Common myeloid progenitor, CD34-positive (primary cell): ENCODE data around the gene PIK3R1.

Experiments
- CTCF ChIA-PET: fragments of 350-600 bp; sonication (Branson Sonifier 250); formaldehyde crosslinking; loops from one replicate; lab custom pipeline; 2021; ENCODE audit warnings: antibody characterized with exemption; lab: Charles Lee
- POLR2A ChIA-PET: fragments of 350-600 bp; sonication (Branson Sonifier 250); formaldehyde crosslinking; loops from one replicate; lab custom pipeline; 2021; ENCODE audit warnings: antibody characterized with exemption; lab: Charles Lee
- DNase-seq, 3 donors: peaks; one replicate each; pipeline versions ENCODE4 v3.0.0 to v3.0.0-alpha.2; 2013
- H3K27ac ChIP-seq, 2 experiments: 1 replicate in 1 of 2; 2 replicates in 1 of 2; pipeline ENCODE4 v1.7.0; 2013; ENCODE audit warnings: inconsistent platforms in 2 of 2, low read length in 2 of 2, mild to moderate bottlenecking in 2 of 2, low read depth in 1 of 2, moderate library complexity in 1 of 2; ENCODE audit not compliant: severe bottlenecking in 2 of 2, insufficient read depth in 1 of 2, poor library complexity in 1 of 2
- H3K27me3 ChIP-seq, 5 experiments: replicated peaks in 2 of 5; 1 replicate in 3 of 5; 2 replicates in 2 of 5; pipeline versions ENCODE4 v1.6.1 to v1.7.0; 2013; ENCODE audit warnings: low read length in 4 of 5, mild to moderate bottlenecking in 2 of 5, moderate library complexity in 2 of 5, inconsistent platforms in 1 of 5; ENCODE audit not compliant: insufficient read depth in 5 of 5, control insufficient read depth in 4 of 5
- H3K36me3 ChIP-seq, 4 experiments: 1 replicate in 2 of 4; 2 replicates in 2 of 4; pipeline versions ENCODE4 v1.6.1 to v1.7.0; 2013; ENCODE audit warnings: low read length in 3 of 4, control low read depth in 1 of 4, mild to moderate bottlenecking in 1 of 4; ENCODE audit not compliant: control insufficient read depth in 4 of 4, insufficient read depth in 4 of 4
- H3K4me1 ChIP-seq, 4 experiments: 1 replicate in 3 of 4; 2 replicates in 1 of 4; pipeline versions ENCODE4 v1.6.1 to v1.7.1; 2013; ENCODE audit warnings: low read length in 3 of 4, mild to moderate bottlenecking in 3 of 4, control low read depth in 1 of 4, inconsistent platforms in 1 of 4, moderate library complexity in 1 of 4; ENCODE audit not compliant: control insufficient read depth in 4 of 4, insufficient read depth in 4 of 4; ENCODE audit errors: control extremely low read depth in 1 of 4
- H3K4me3 ChIP-seq, 7 experiments: 1 replicate in 4 of 7; 2 replicates in 3 of 7; pipeline versions ENCODE4 v1.5.1 to v1.7.0; 2013; ENCODE audit warnings: mild to moderate bottlenecking in 7 of 7, low read length in 6 of 7, moderate library complexity in 6 of 7, inconsistent platforms in 2 of 7, low read depth in 2 of 7, control low read depth in 1 of 7; ENCODE audit not compliant: insufficient read depth in 4 of 7, control insufficient read depth in 1 of 7; ENCODE audit errors: extremely low read depth in 1 of 7
- H3K9me3 ChIP-seq, 5 experiments: 1 replicate in 4 of 5; 2 replicates in 1 of 5; pipeline versions ENCODE4 v1.6.1 to v1.7.1; 2013; ENCODE audit warnings: low read length in 4 of 5, mild to moderate bottlenecking in 2 of 5, inconsistent platforms in 1 of 5, low read depth in 1 of 5, moderate library complexity in 1 of 5; ENCODE audit not compliant: control insufficient read depth in 4 of 5, insufficient read depth in 2 of 5; ENCODE audit errors: control extremely low read depth in 1 of 5
- WGBS: methylation state at CpG from one replicate; pipeline ENCODE4 v1.1.5; 2013; ENCODE audit not compliant: insufficient coverage; 5-methylcytosine and 5-hydroxymethylcytosine counted together

PIK3R1 gene

DNA sequence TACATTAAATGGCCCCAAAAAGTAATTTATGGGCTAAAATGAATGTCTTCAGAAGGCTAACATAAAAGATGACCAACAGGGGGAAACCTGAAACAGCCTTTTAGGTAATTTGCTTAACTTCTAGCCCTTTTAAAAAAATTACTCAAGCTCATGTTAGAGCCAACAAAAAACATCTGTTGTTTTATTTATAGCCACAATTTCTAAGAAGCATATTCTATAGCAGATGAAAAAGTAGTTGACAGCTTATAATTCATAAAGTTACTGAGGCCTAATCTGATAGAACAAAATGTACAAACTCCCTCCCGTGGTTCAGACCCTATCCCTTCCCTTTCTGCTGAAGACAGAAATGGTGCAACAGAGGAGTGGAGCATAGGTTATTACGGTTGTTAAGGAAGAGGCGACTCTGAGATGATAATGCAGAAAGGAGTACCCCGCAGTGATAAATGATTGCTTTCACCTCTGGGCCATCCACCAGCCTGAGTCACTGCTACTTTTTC is 46.1 kb downstream of the PIK3R1 start:
- Histone ChIP-seq H3K27ac (peak overlapping the region in 1 of 2 experiments; percentile 50), H3K27me3 (no peaks in the 10 kb centered on the region), H3K4me1 (peaks cover 23 to 87% (median 66%) of the 10 kb centered on the region in 4 experiments), H3K9me3 (no peaks in the 10 kb centered on the region), H3K36me3 (peaks cover 6 to 32% (median 11%) of the 10 kb centered on the region in 4 experiments), H3K4me3 (peak overlapping the region in 1 of 7 experiments; percentile 50)
- ChIA-PET POLR2A (no interaction called here), CTCF (interaction anchor here (0.7 to 1.9 kb wide), 7 partner anchors 9 to 1097 kb away, joined by 3 to 8 read pairs (median 4); no protein-coding TSS in a partner anchor)
- WGBS = no CpG with 5 or more reads among the region's 4 CpGs
- DNase-seq = peak; percentile 50 to 89 (median 82)

DNA sequence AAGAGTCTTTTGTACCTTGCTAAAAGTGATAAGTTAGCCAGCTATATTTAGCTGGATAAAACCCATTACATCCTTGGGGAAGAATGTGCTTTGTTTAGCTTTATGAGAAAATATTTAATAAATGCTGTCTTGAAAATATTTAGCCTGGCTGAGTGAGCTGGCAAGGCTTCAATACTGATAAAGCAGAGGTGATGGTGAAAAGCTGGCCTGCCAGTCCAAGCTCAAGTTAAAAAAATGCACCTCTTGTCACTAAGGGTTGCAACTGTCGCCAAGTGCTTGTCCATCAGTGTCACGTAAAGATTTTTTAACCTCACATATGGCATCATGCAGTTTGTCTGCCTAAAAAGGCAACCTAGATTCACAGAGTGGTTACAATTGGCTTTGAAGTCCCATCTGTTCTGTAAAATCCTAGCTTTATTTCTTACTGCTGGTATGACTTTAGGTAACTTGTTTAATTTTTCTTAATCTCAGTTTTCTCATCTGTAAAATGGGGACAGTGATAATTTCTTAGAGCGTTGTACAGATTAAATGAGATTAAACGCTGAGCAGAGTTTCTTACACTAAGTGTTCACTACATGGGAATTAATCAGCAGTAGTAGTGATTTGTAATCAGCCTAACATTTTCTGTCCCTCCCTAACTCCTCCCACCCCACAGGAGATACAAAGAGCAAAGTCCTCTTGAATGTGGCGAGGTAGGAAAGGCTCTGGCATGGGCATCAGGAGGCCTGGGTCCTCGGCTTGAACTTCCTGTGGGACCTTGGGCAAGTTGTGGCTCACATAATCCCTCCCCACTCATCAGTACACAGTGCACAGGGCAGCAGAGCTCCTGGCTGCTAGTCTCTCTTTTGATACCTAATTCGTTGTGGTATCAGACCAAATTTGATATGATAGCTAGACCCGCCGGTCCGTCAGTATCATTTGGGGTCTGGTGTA is 48.7 kb downstream of the PIK3R1 start:
- no peak overlapping the region for H3K4me3 ChIP-seq
- H3K27me3 ChIP-seq = no peaks in the 10 kb centered on the region
- ChIA-PET POLR2A (no interaction called here), CTCF (interaction anchor here (1.0 to 1.7 kb wide), 5 partner anchors 8 to 1017 kb away, joined by 3 to 6 read pairs (median 3); no protein-coding TSS in a partner anchor)
- no peak for DNase-seq
- peak overlapping the region; percentile 1 to 28 for H3K27ac ChIP-seq
- peaks cover 4 to 15% (median 9%) of the 10 kb centered on the region in 4 experiments for H3K36me3 ChIP-seq
- peaks cover 27 to 87% (median 64%) of the 10 kb centered on the region in 4 experiments for H3K4me1 ChIP-seq
- WGBS = 89% methylated on average over 8 of the region's 10 CpGs
- no peaks in the 10 kb centered on the region for H3K9me3 ChIP-seq

DNA sequence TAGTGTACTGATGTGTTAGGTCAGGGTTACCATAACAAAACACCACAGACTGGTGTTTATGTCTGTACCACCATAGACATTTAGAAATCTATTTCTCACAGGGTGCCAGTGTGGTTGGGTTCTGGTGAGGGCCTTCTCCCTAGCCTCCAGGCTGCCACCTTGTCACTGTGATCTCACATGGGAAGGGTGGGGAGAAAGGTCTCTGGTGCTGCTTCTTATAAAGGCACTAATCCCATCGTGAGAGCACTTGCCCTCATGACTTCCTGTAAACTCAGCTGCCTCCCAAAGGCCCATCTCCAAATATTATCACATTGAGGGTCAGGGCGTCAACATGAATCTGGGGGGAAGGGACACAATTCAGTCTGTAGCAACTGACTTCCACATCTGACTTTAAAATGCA is 49.8 kb downstream of the PIK3R1 start:
- peak overlapping the region; percentile 1 to 66 for H3K27ac ChIP-seq
- ChIA-PET CTCF (interaction anchor here (1.5 kb wide), 1 partner anchor 10 kb away, joined by 3 read pairs; no protein-coding TSS in a partner anchor), POLR2A (no interaction called here)
- H3K36me3 ChIP-seq = peaks cover 4 to 10% (median 8%) of the 10 kb centered on the region in 4 experiments
- no peaks in the 10 kb centered on the region for H3K9me3 ChIP-seq
- H3K4me3 ChIP-seq = peak overlapping the region in 1 of 7 experiments; percentile 1
- no peaks in the 10 kb centered on the region for H3K27me3 ChIP-seq
- peak in 1 of 3 donors; percentile 51 for DNase-seq
- WGBS = no CpG with 5 or more reads among the region's 2 CpGs
- H3K4me1 ChIP-seq = peaks cover 31 to 87% (median 64%) of the 10 kb centered on the region in 4 experiments

DNA sequence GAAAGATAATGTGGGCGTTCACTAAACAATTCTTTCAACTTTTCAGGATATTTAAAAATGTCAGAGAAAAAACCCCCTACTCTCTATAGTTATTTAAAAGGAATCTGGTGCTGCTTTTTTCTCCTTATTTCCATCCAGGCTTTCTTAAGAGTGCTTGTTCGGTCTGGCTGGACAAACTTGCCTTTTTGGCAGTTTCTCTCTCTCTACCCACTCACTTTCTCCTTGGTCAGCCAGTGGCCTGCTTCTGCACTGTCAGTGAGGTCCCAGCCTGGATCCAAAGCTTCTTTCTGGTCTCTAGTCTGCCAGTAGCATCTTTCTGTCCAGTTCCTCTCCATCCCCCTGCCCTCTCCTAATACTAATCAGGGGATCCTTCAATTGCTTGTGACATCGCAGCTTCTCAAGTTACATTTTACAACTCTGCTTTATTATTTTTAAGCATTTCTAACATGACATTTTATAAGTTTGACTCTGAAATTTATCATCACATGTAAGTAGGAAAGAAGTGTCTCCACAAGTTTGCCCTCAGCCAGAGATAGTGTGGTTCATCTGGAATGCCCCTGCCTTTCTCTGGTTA is 50.4 kb downstream of the PIK3R1 start:
- H3K9me3 ChIP-seq = no peaks in the 10 kb centered on the region
- peaks cover 34 to 87% (median 64%) of the 10 kb centered on the region in 4 experiments for H3K4me1 ChIP-seq
- H3K27ac ChIP-seq = peak overlapping the region; percentile 1 to 66
- H3K27me3 ChIP-seq = no peaks in the 10 kb centered on the region
- CTCF ChIA-PET = interaction anchor here (8.1 kb wide), 1 partner anchor 14 kb away, joined by 78 read pairs; no protein-coding TSS in a partner anchor
- H3K36me3 ChIP-seq = peaks cover 4 to 10% (median 8%) of the 10 kb centered on the region in 4 experiments
- peak overlapping the region in 1 of 7 experiments; percentile 42 for H3K4me3 ChIP-seq
- DNase-seq = no peak
- POLR2A ChIA-PET = no interaction called here
- WGBS = 100% methylated on average over 1 of the region's 3 CpGs

DNA sequence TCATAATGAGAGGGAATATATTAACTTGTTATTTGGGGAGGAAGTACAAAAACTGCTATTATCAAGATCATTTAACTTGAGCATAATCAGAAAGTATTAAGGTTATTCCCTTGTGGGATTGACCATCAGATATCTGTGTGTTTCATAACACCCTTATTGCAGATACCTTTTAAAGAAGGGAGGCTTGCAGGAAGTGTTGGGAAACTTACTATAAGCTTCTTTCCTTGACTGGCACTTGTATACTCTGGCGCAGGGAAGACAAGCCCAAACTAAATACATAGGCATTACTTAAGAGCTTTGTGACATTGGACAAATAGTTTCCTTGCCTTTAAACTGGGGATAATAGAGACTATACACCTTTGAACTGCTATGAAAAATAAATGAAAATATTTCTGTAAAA is 50.9 kb downstream of the PIK3R1 start:
- H3K27ac ChIP-seq = peak overlapping the region in 1 of 2 experiments; percentile 66
- no peaks in the 10 kb centered on the region for H3K27me3 ChIP-seq
- H3K36me3 ChIP-seq = peaks cover 4 to 15% (median 8%) of the 10 kb centered on the region in 4 experiments
- H3K4me3 ChIP-seq = peak overlapping the region in 1 of 7 experiments; percentile 62
- peaks cover 34 to 87% (median 66%) of the 10 kb centered on the region in 4 experiments for H3K4me1 ChIP-seq
- no peaks in the 10 kb centered on the region for H3K9me3 ChIP-seq
- no CpG with 5 or more reads among the region's 1 CpG for WGBS
- ChIA-PET CTCF (interaction anchor here (1.0 to 8.1 kb wide), 3 partner anchors 14 to 1020 kb away, joined by 3 to 78 read pairs (median 21); no protein-coding TSS in a partner anchor), POLR2A (no interaction called here)
- DNase-seq = no peak

DNA sequence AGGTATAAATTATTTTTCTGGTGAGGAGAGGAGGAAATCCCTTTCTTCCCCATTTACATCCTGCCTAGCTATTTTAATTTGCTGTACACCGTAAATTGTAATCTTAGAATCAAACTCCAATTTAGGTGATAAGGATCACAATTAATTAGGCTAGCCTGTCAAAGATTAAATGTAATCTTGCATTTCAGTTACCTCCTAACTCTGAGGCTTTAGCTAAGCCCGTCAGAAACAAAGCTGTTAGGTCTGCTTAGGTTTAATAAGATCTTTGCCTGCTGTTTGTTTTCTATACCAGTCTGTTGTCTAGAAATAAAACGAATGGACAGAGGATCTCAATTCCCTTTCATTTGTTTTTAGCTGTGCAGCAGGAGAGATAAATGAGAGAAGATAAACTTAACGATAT is 51.5 kb downstream of the PIK3R1 start:
- Histone ChIP-seq H3K4me3 (peak overlapping the region in 3 of 7 experiments; percentile 9 to 62 (median 28)), H3K36me3 (peaks cover 4 to 15% (median 8%) of the 10 kb centered on the region in 4 experiments), H3K27ac (peak overlapping the region; percentile 27 to 66), H3K27me3 (no peaks in the 10 kb centered on the region), H3K9me3 (no peaks in the 10 kb centered on the region), H3K4me1 (peaks cover 34 to 87% (median 63%) of the 10 kb centered on the region in 4 experiments)
- DNase-seq = no peak
- ChIA-PET CTCF (interaction anchor here (1.0 to 8.1 kb wide), 4 partner anchors 15 to 1108 kb away, joined by 3 to 78 read pairs (median 13); no protein-coding TSS in a partner anchor), POLR2A (interaction anchor here (1.9 kb wide), 1 partner anchor 52 kb away, joined by 6 read pairs; the partner anchor contains the start of gene PIK3R1)
- 0% methylated on average over 1 of the region's 4 CpGs for WGBS
